B cell (primary cell): ENCODE results near the gene VAC14. TPM values are rescaled to one million over a fixed set of nuclear protein-coding genes. Genes with fewer than 3 reads are reported as not detected.

Experiments used
- ATAC-seq: fragments of 200-7000 bp; cut with Tn5 transposase; one replicate; pipeline ENCODE4 v1.10.0; 2021; ENCODE audit warnings: low read depth, mild to moderate bottlenecking, moderate number of reproducible peaks, moderate library complexity
- CTCF ChIA-PET: fragments of 350-600 bp; sonication (Branson Sonifier 250); formaldehyde crosslinking; loops from one replicate; lab custom pipeline; 2021; ENCODE audit warnings: antibody characterized with exemption, inconsistent platforms; lab: Charles Lee
- POLR2A ChIA-PET: fragments of 350-600 bp; sonication (Branson Sonifier 250); formaldehyde crosslinking; loops from one replicate; lab custom pipeline; 2021; ENCODE audit warnings: antibody characterized with exemption; lab: Charles Lee
- DNase-seq: peaks from one replicate; pipeline ENCODE4 v3.0.0; 2013
- H2AFZ ChIP-seq: 2 replicates; pipeline ENCODE4 v1.6.1; 2012; ENCODE audit warnings: mild to moderate bottlenecking, low read depth, low read length; ENCODE audit not compliant: insufficient read depth, poor library complexity, severe bottlenecking
- H3K27ac ChIP-seq, 2 donors: 1 replicate in 1 of 2; 2 replicates in 1 of 2; pipeline ENCODE4 v1.5.1; 2012 to 2013; ENCODE audit warnings: low read length in 2 of 2, mild to moderate bottlenecking in 2 of 2, moderate library complexity in 1 of 2
- H3K27me3 ChIP-seq, 4 experiments: fragments of 200-600 bp in 1 of 4; sonication (generic) in 1 of 4; replicated peaks in 1 of 4; 1 replicate in 2 of 4; 2 replicates in 2 of 4; pipeline versions ENCODE4 v1.6.1 to v1.7.0; 2013 to 2016; ENCODE audit warnings: low read length in 3 of 4, mild to moderate bottlenecking in 2 of 4, mixed read lengths in 1 of 4, moderate library complexity in 1 of 4; ENCODE audit not compliant: insufficient read depth in 4 of 4, control insufficient read depth in 3 of 4; ENCODE audit errors: control extremely low read depth in 1 of 4
- H3K36me3 ChIP-seq, 2 experiments: replicated peaks in 1 of 2; 1 replicate in 1 of 2; 2 replicates in 1 of 2; pipeline versions ENCODE4 v1.6.1 to v1.7.1; 2013; ENCODE audit warnings: low read length in 1 of 2; ENCODE audit not compliant: insufficient read depth in 2 of 2, control insufficient read depth in 1 of 2; ENCODE audit errors: control extremely low read depth in 1 of 2, extremely low read depth in 1 of 2
- H3K4me1 ChIP-seq, 2 donors: fragments of 200-600 bp in 1 of 2; sonication (generic) in 1 of 2; 1 replicate in 1 of 2; 2 replicates in 1 of 2; pipeline versions ENCODE4 v1.5.1 to v1.6.1; 2013 to 2017; ENCODE audit warnings: low read length in 2 of 2; ENCODE audit not compliant: control insufficient read depth in 2 of 2, insufficient read depth in 2 of 2
- H3K4me2 ChIP-seq: replicated peaks from 2 replicates; pipeline ENCODE3; 2012; ENCODE audit warnings: mild to moderate bottlenecking, low read depth, low read length; ENCODE audit not compliant: poor library complexity, severe bottlenecking
- H3K4me3 ChIP-seq, 5 experiments: fragments of 200-600 bp in 1 of 5; sonication (generic) in 1 of 5; 1 replicate in 3 of 5; 2 replicates in 2 of 5; pipeline versions ENCODE4 v1.5.1 to v1.7.0; 2011 to 2016; ENCODE audit warnings: low read length in 4 of 5, mild to moderate bottlenecking in 4 of 5, low read depth in 2 of 5, control low read depth in 1 of 5, moderate library complexity in 1 of 5; ENCODE audit not compliant: insufficient read depth in 1 of 5; ENCODE audit errors: control extremely low read depth in 1 of 5, extremely low read depth in 1 of 5
- H3K79me2 ChIP-seq: fragments of 200-600 bp; sonication (generic); one replicate; pipeline ENCODE4 v1.6.0; 2016; ENCODE audit warnings: low read length; ENCODE audit not compliant: control insufficient read depth, insufficient read depth
- H3K9ac ChIP-seq: fragments of 200-600 bp; sonication (generic); 2 replicates; pipeline ENCODE4 v1.6.1; 2017; ENCODE audit warnings: mild to moderate bottlenecking, low read length, moderate library complexity
- H3K9me3 ChIP-seq, 3 donors: one replicate each; pipeline versions ENCODE4 v1.6.1 to v1.7.1; 2013; ENCODE audit warnings: low read length in 2 of 3; ENCODE audit not compliant: control insufficient read depth in 2 of 3, insufficient read depth in 1 of 3; ENCODE audit errors: control extremely low read depth in 1 of 3
- H4K20me1 ChIP-seq: 2 replicates; pipeline ENCODE4 v1.6.0; 2012; ENCODE audit warnings: mild to moderate bottlenecking, low read length; ENCODE audit not compliant: insufficient read depth, control insufficient read depth, poor library complexity, severe bottlenecking
- H3K27ac Mint-ChIP-seq: one replicate; pipeline ENCODE4 v1.8.0; 2021; ENCODE audit warnings: mixed read lengths
- H3K27me3 Mint-ChIP-seq: one replicate; pipeline ENCODE4 v1.8.0; 2021; ENCODE audit warnings: mixed read lengths
- H3K4me1 Mint-ChIP-seq: one replicate; pipeline ENCODE4 v1.8.0; 2021; ENCODE audit warnings: mixed read lengths
- H3K4me3 Mint-ChIP-seq: one replicate; pipeline ENCODE4 v1.8.0; 2021; ENCODE audit warnings: mixed read lengths
- H3K9me3 Mint-ChIP-seq: one replicate; pipeline ENCODE4 v1.8.0; 2022; ENCODE audit warnings: mixed read lengths; ENCODE audit not compliant: insufficient read depth
- CTCF ChIP-seq: fragments of 200-600 bp; IDR thresholded peaks from one replicate; pipeline ENCODE4 v1.8.0; 2022; ENCODE audit warnings: antibody characterized with exemption, mild to moderate bottlenecking
- EZH2 ChIP-seq: IDR thresholded peaks from 2 replicates; pipeline ENCODE4 v1.6.1; 2012; ENCODE audit warnings: borderline replicate concordance, low read depth, mild to moderate bottlenecking, moderate library complexity, low read length; ENCODE audit not compliant: insufficient read depth, poor library complexity, severe bottlenecking
- WGBS: methylation state at CpG from one replicate; pipeline ENCODE4 v1.1.5; 2013; ENCODE audit warnings: missing lambda C conversion rate; ENCODE audit not compliant: insufficient coverage; 5-methylcytosine and 5-hydroxymethylcytosine counted together
- intact Hi-C: fragments of 100-400 bp; cut with micrococcal nuclease; formaldehyde crosslinking; loops from one replicate; pipeline ENCODE4 v1.10.0; 2022
- polyA plus RNA-seq: library from polyadenylated mRNA; depleted of rRNA; stranded (reverse); fragments of >200 nt; gene quantifications from 2 replicates; pipeline ENCODE4 v1.2.3, GENCODE V29; 2012
- total RNA-seq, 2 donors: library from RNA; stranded (reverse); fragments of 120-200 nt in 1 of 2; gene quantifications; 1 replicate in 1 of 2; 2 replicates in 1 of 2; pipeline versions ENCODE4 v1.2.3 to v1.2.4, GENCODE V29; 2013 to 2022

VAC14 gene
- total and polyA plus RNA-seq, 2 donors (not counting 1 experiment from before 2014, with no cell fraction given) = 42.6 to 64.7 TPM

GRCh38 chr16:70704586-70704985 lies 96.4 kb downstream of the VAC14 start:
- no peak overlapping the region for H3K27ac ChIP-seq
- CTCF ChIA-PET = no interaction called here
- no peak for ATAC-seq
- H4K20me1 ChIP-seq = peaks cover 8% of the 10 kb centered on the region
- H3K9ac ChIP-seq = no peak overlapping the region
- no peaks in the 10 kb centered on the region for H3K9me3 Mint-ChIP-seq
- H3K9me3 ChIP-seq = no peaks in the 10 kb centered on the region
- peaks cover 0 to 7% of the 10 kb centered on the region in 2 experiments for H3K36me3 ChIP-seq
- no peak for DNase-seq
- H3K27me3 Mint-ChIP-seq = no peaks in the 10 kb centered on the region
- no peak overlapping the region for H3K27ac Mint-ChIP-seq
- H3K4me3 ChIP-seq = no peak overlapping the region
- no peak overlapping the region for H3K4me3 Mint-ChIP-seq
- POLR2A ChIA-PET = no interaction called here
- no peaks in the 10 kb centered on the region for H3K4me1 ChIP-seq
- H3K27me3 ChIP-seq = no peaks in the 10 kb centered on the region
- H2AFZ ChIP-seq = no peak overlapping the region
- H3K4me2 ChIP-seq = no peak overlapping the region
- TF ChIP-seq EZH2 (no peak), CTCF (no peak)
- H3K4me1 Mint-ChIP-seq = no peaks in the 10 kb centered on the region
- intact Hi-C loops = no loop called here
- no peaks in the 10 kb centered on the region for H3K79me2 ChIP-seq
- WGBS = 97% methylated on average over 11 of the region's 11 CpGs

GRCh38 chr16:70703835-70704381 lies 97.0 kb downstream of the VAC14 start:
- ChIA-PET CTCF (no interaction called here), POLR2A (no interaction called here)
- Mint-ChIP-seq H3K4me1 (no peaks in the 10 kb centered on the region), H3K27ac (no peak overlapping the region), H3K27me3 (no peaks in the 10 kb centered on the region), H3K4me3 (no peak overlapping the region), H3K9me3 (no peaks in the 10 kb centered on the region)
- H3K36me3 ChIP-seq = peaks cover 0 to 8% of the 10 kb centered on the region in 2 experiments
- intact Hi-C loops = no loop called here
- no peak overlapping the region for H2AFZ ChIP-seq
- no peaks in the 10 kb centered on the region for H3K4me1 ChIP-seq
- H3K27me3 ChIP-seq = no peaks in the 10 kb centered on the region
- no peak overlapping the region for H3K4me2 ChIP-seq
- ATAC-seq (no peak), DNase-seq (no peak)
- H3K9me3 ChIP-seq = no peaks in the 10 kb centered on the region
- TF ChIP-seq CTCF (no peak), EZH2 (no peak)
- 98% methylated on average over 5 of the region's 6 CpGs for WGBS
- no peak overlapping the region for H3K4me3 ChIP-seq
- peaks cover 8% of the 10 kb centered on the region for H4K20me1 ChIP-seq
- no peak overlapping the region for H3K27ac ChIP-seq
- H3K9ac ChIP-seq = no peak overlapping the region
- H3K79me2 ChIP-seq = no peaks in the 10 kb centered on the region
